HEK293T (cell line): Measurements from ENCODE around the gene ZBTB20.

ENCODE experiments used
- CTCF ChIA-PET: fragments of 350-600 bp; formaldehyde crosslinking; extraction: SDS; loops from one replicate; lab custom pipeline; 2021; ENCODE audit warnings: antibody characterized with exemption, inconsistent platforms; lab: Yijun Ruan, JAX
- POLR2A ChIA-PET: fragments of 350-600 bp; formaldehyde crosslinking; extraction: SDS; loops from one replicate; lab custom pipeline; 2020; ENCODE audit warnings: antibody characterized with exemption, inconsistent platforms; lab: Yijun Ruan, JAX
- DNase-seq: peaks from one replicate; pipeline ENCODE4 v3.0.0; 2012; ENCODE audit warnings: mixed read lengths; ENCODE audit errors: extremely low spot score
- ARNT ChIP-seq: fragments of 450-650 bp; IDR thresholded peaks from 2 replicates; pipeline ENCODE4 v1.6.1; 2017; ENCODE audit warnings: mild to moderate bottlenecking
- BHLHE40 ChIP-seq: fragments of 450-650 bp; IDR thresholded peaks from 2 replicates; pipeline ENCODE4 v1.6.1; 2016; ENCODE audit warnings: mild to moderate bottlenecking, moderate library complexity, borderline replicate concordance
- CTBP1 ChIP-seq: fragments of 450-650 bp; IDR thresholded peaks from 2 replicates; pipeline ENCODE4 v1.6.1; 2016; ENCODE audit warnings: borderline replicate concordance
- ELF4 ChIP-seq: fragments of 450-650 bp; IDR thresholded peaks from 2 replicates; pipeline ENCODE4 v1.6.1; 2017; ENCODE audit warnings: antibody characterized with exemption
- FOXA1 ChIP-seq: fragments of 450-650 bp; IDR thresholded peaks from 2 replicates; pipeline ENCODE4 v1.6.1; 2016; ENCODE audit warnings: mild to moderate bottlenecking
- FOXK2 ChIP-seq: fragments of 450-650 bp; IDR thresholded peaks from 2 replicates; pipeline ENCODE4 v1.6.1; 2016; ENCODE audit warnings: mild to moderate bottlenecking
- FOXM1 ChIP-seq: fragments of 450-650 bp; IDR thresholded peaks from 2 replicates; pipeline ENCODE4 v1.6.1; 2017; ENCODE audit warnings: mild to moderate bottlenecking, borderline replicate concordance
- HDGF ChIP-seq: fragments of 450-650 bp; IDR thresholded peaks from 2 replicates; pipeline ENCODE4 v1.6.1; 2017; ENCODE audit warnings: antibody characterized with exemption, borderline replicate concordance
- L3MBTL2 ChIP-seq: fragments of 450-650 bp; conservative IDR thresholded peaks from 2 replicates; pipeline ENCODE4 v1.6.1; 2016; ENCODE audit warnings: mild to moderate bottlenecking
- LEF1 ChIP-seq: fragments of 450-650 bp; IDR thresholded peaks from 2 replicates; pipeline ENCODE4 v1.6.1; 2017; ENCODE audit warnings: mild to moderate bottlenecking, borderline replicate concordance
- NFRKB ChIP-seq: fragments of 450-650 bp; IDR thresholded peaks from 2 replicates; pipeline ENCODE4 v1.6.1; 2016; ENCODE audit warnings: mild to moderate bottlenecking, moderate library complexity
- SP1 ChIP-seq: fragments of 450-650 bp; IDR thresholded peaks from 2 replicates; pipeline ENCODE4 v1.6.1; 2017
- SUZ12 ChIP-seq: fragments of 450-650 bp; IDR thresholded peaks from 2 replicates; pipeline ENCODE4 v1.6.1; 2016; ENCODE audit warnings: mild to moderate bottlenecking
- TARDBP ChIP-seq: fragments of 450-650 bp; IDR thresholded peaks from 2 replicates; pipeline ENCODE4 v1.6.1; 2016
- ZNF384 ChIP-seq: fragments of 450-650 bp; IDR thresholded peaks from 2 replicates; pipeline ENCODE4 v1.6.1; 2016
- TF ChIP-seq, protein P1 (sequence below): fragments of 450-650 bp; IDR thresholded peaks from 2 replicates; pipeline ENCODE4 v1.6.1; 2016

Gene ZBTB20

DNA sequence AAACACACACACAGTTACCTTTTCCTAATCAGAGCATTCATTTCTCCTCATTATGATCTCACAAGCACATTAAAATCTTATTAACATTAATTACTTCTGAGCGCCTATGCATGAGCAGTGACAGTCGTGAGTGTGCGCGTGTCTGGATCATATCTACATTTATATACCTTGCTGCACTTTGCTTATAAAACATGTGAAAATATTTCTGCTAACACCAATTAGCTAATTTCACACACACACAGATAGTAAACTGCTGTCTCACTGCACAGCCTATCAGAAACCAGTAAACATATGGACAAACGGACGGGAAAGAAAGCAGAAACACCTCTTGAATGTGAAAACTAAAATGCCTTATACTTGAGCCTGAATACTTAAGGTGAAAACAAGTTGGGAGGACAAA is 64.8 kb downstream of the ZBTB20 start:
- ChIA-PET POLR2A (no interaction called here), CTCF (no interaction called here)
- TF ChIP-seq FOXA1 (no peak), CTBP1 (no peak), ARNT (no peak), FOXM1 (no peak), ZNF384 (no peak), SUZ12 (no peak)
- TF ChIP-seq, protein P1, sequence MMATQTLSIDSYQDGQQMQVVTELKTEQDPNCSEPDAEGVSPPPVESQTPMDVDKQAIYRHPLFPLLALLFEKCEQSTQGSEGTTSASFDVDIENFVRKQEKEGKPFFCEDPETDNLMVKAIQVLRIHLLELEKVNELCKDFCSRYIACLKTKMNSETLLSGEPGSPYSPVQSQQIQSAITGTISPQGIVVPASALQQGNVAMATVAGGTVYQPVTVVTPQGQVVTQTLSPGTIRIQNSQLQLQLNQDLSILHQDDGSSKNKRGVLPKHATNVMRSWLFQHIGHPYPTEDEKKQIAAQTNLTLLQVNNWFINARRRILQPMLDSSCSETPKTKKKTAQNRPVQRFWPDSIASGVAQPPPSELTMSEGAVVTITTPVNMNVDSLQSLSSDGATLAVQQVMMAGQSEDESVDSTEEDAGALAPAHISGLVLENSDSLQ = no peak
- DNase-seq = no peak

DNA sequence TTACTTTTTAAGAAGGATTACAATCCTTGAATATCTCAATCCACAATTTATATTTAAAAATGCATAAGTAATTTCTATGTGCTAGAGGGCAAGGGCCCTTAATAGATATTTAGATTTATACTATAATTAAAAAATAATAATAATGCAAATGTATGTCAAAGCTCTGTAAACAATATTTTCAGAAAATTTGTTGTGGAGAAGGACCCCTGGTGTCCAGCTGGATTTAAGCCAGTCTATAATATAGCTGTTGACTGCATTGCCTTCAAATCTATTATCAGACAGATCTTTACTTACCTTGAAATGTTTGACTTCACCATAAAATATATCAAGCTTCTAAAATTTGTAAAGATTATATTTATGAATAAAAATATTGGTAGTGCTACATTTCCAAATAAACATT is 65.6 kb downstream of the ZBTB20 start:
- POLR2A ChIA-PET = interaction anchor here (0.7 kb wide), 1 partner anchor 285 kb away, joined by 3 read pairs; no protein-coding TSS in a partner anchor
- CTCF ChIA-PET = no interaction called here

DNA sequence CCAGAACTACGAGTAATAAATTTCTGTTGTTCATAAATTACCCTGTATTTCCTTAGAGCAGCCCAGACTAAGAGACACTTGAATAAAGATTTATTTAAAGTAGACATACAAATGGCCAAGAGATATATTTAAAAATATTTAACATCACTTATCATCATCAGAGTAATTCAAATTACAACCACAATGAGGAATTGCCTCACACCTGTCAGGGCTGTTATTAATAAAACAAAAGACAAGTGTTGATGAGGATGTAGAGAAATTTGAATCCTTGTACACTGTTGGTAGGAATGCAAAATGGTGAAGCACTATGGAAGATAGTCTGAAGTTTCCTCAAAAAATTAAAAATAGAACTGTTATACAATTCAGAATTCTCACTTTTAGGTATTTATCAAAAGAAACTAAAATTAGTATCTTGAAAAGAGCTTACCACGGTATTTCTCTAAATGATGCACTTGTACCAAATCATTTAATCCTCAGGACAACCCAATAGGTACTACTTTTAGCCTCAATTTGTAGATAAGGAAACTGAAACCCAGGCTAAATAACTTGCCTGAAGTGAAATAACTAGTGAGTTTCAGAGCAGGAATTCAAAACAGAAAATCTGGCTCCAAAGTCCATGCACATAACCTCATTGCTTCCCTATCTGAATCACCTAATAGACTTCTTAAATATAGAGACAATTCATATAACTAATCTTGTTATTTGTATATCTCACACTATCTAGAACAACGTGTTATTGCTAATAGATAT is 69.4 kb downstream of the ZBTB20 start:
- no peak for DNase-seq
- ChIA-PET POLR2A (no interaction called here), CTCF (no interaction called here)
- TF ChIP-seq NFRKB (no peak), ZNF384 (no peak), LEF1 (no peak), FOXM1 (no peak), BHLHE40 (no peak), SP1 (no peak), FOXA1 (no peak), ARNT (no peak), L3MBTL2 (no peak)

More for the DNA sequence above, 65.6 kb downstream of the ZBTB20 start:
- DNase-seq = no peak
- TF ChIP-seq BHLHE40 = no peak
- TF ChIP-seq FOXA1 = no peak
- TF ChIP-seq ELF4 = no peak
- TF ChIP-seq HDGF = no peak
- TF ChIP-seq NFRKB = no peak
- no peak for TF ChIP-seq CTBP1
- TF ChIP-seq, protein P1 = no peak

DNA sequence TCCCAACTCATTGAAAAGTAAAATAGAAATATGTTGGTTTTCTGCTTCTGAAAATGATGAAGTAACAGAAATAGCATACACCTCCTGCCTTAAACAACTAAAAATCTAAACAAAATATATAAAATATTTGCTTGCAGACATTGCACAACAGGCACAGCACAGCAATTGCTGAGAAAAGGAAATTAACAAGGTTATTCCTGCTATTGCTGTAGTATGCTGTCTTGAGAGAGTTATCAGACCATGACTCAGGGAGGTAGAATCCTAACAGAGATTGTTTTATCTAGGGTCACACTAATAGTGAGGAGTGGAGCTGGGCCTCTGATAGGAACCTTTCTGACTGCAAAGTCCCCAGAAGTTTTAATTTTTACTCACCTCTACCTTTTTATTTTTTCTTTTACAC is 72.6 kb downstream of the ZBTB20 start:
- no peak for DNase-seq
- POLR2A ChIA-PET = no interaction called here
- CTCF ChIA-PET = no interaction called here
- no peak for TF ChIP-seq L3MBTL2
- no peak for TF ChIP-seq ZNF384
- TF ChIP-seq BHLHE40 = no peak
- no peak for TF ChIP-seq FOXM1
- no peak for TF ChIP-seq ARNT
- no peak for TF ChIP-seq FOXA1
- no peak for TF ChIP-seq TARDBP
- no peak for TF ChIP-seq SUZ12
- TF ChIP-seq, protein P1 = no peak
- no peak for TF ChIP-seq SP1
- no peak for TF ChIP-seq CTBP1
- TF ChIP-seq LEF1 = no peak
- no peak for TF ChIP-seq FOXK2
- no peak for TF ChIP-seq ELF4
- no peak for TF ChIP-seq HDGF
- TF ChIP-seq NFRKB = no peak

DNA sequence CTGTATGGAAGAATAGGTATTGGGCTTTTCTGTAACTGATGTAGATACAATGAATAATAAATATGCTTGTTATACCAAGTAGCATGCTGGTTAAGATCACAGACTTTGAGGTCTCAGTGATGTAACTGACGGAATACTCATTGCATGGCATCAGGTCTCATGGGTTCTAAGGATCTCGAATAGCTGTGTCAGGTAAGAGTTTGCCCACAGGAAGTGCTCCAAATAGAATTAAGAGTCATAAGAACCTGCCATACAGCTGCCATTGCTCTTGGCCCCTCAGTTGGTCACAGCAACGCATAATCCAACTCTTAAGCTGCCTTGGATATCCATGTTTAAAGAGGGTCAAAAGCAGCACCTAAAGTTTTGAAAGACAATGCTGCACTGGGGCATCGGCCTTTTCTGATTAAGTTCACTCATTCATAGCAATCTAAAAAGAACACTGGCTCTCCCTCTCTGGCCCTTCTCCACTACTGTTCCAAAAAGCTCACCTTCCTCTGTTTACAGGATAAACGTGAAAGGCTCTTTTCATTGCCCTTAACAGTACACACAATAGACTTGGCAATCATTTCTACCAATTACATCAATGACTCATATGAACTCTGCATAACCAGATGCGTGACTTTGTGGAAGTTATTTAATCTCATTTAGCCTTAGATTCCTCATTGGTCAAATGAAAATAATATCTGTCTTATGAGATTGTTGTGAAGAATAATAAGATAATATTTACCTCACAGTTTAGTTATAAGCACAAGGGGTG is 74.6 kb downstream of the ZBTB20 start:
- TF ChIP-seq FOXK2 = no peak
- TF ChIP-seq CTBP1 = no peak
- TF ChIP-seq SP1 = no peak
- no peak for TF ChIP-seq ARNT
- TF ChIP-seq NFRKB = no peak
- no peak for TF ChIP-seq SUZ12
- no peak for TF ChIP-seq FOXM1
- TF ChIP-seq ZNF384 = no peak
- no peak for TF ChIP-seq TARDBP
- no peak for TF ChIP-seq HDGF
- TF ChIP-seq FOXA1 = no peak
- TF ChIP-seq, protein P1 = no peak
- no peak for TF ChIP-seq LEF1
- TF ChIP-seq ELF4 = no peak
- no peak for TF ChIP-seq BHLHE40
- TF ChIP-seq L3MBTL2 = no peak
- no peak for DNase-seq
- ChIA-PET POLR2A (no interaction called here), CTCF (no interaction called here)
